HCT116 (cell line): ENCODE measurements around the gene KIAA0930. TPM values are rescaled to one million over a fixed set of nuclear protein-coding genes. Genes with fewer than 3 reads are reported as not detected.

Experiments
- ATAC-seq: fragments of 200-7000 bp; cut with Tn5 transposase; 2 replicates; pipeline ENCODE4 v1.9.1; 2020; ENCODE audit warnings: mild to moderate bottlenecking, moderate library complexity
- BruUV-seq: library from RNA; stranded (reverse); fragments of 400-500 nt; replicated peaks from 2 replicates; lab custom pipeline; 2021; lab: Mats Ljungman, UMichigan
- CTCF ChIA-PET: fragments of 300-600 bp; sonication (Branson Sonifier 250); formaldehyde crosslinking; loops from one replicate; lab custom pipeline; 2021; ENCODE audit warnings: antibody characterized with exemption; lab: Charles Lee
- POLR2A ChIA-PET: fragments of 300-600, 350-600 bp; sonication (Branson Sonifier 250); formaldehyde crosslinking; loops from one replicate; lab custom pipeline; 2021; ENCODE audit warnings: antibody characterized with exemption; lab: Charles Lee
- RAD21 ChIA-PET, 2 experiments: fragments of 300-600 bp; sonication (Branson Sonifier 250); formaldehyde crosslinking; loops; one replicate each; lab custom pipeline; 2023; ENCODE audit warnings: low total read pairs in 2 of 2; ENCODE audit not compliant: uncharacterized antibody in 2 of 2, unreplicated experiment in 2 of 2, low non-redundant PET in 1 of 2; lab: Charles Lee
- DNase-seq: peaks from one replicate; pipeline ENCODE4 v3.0.0-alpha.2; 2010; ENCODE audit warnings: low read depth, low spot score
- H2AFZ ChIP-seq: fragments of 200-600 bp; shearing (Covaris generic), sonication (generic); 2 replicates; pipeline ENCODE4 v1.6.1; 2017; ENCODE audit warnings: low read depth, mixed run types, mixed read lengths, antibody characterized with exemption, low read length; ENCODE audit not compliant: poor library complexity, severe bottlenecking
- H3K27ac ChIP-seq: 2 replicates; pipeline ENCODE4 v1.5.1; 2012; ENCODE audit warnings: low read depth, low read length
- H3K27me3 ChIP-seq: fragments of 200-600 bp; sonication (generic); 2 replicates; pipeline ENCODE4 v1.6.1; 2016; ENCODE audit warnings: mixed run types, low read length, mixed read lengths; ENCODE audit not compliant: insufficient read depth
- H3K36me3 ChIP-seq, 2 experiments: fragments of 200-500 bp in 1 of 2; fragments of 200-600 bp in 1 of 2; sonication (Bioruptor generic) in 1 of 2; sonication (generic) in 1 of 2; 2 replicates each; pipeline versions ENCODE4 v1.5.1 to v1.6.1; 2014 to 2016; ENCODE audit warnings: low read length in 2 of 2, inconsistent platforms in 1 of 2, mixed read lengths in 1 of 2, mixed run types in 1 of 2; ENCODE audit not compliant: insufficient read depth in 2 of 2, control insufficient read depth in 1 of 2
- H3K4me1 ChIP-seq, 2 experiments: fragments of 200-600 bp in 1 of 2; sonication (generic) in 1 of 2; 2 replicates each; pipeline versions ENCODE4 v1.5.1 to v1.6.1; 2012 to 2017; ENCODE audit warnings: low read length in 2 of 2, inconsistent platforms in 1 of 2, mild to moderate bottlenecking in 1 of 2, mixed read lengths in 1 of 2, mixed run types in 1 of 2, moderate library complexity in 1 of 2; ENCODE audit not compliant: insufficient read depth in 2 of 2, control insufficient read depth in 1 of 2
- H3K4me2 ChIP-seq: fragments of 200-600 bp; sonication (generic); 2 replicates; pipeline ENCODE4 v1.6.1; 2017; ENCODE audit warnings: mixed run types, low read length, mixed read lengths
- H3K4me3 ChIP-seq, 2 experiments: fragments of 200-600 bp in 1 of 2; sonication (generic) in 1 of 2; replicated peaks in 1 of 2; 2 replicates each; pipeline ENCODE4 v1.5.1; 2011 to 2016; ENCODE audit warnings: low read length in 2 of 2, control low read depth in 1 of 2, low read depth in 1 of 2, mild to moderate bottlenecking in 1 of 2, mixed read lengths in 1 of 2, mixed run types in 1 of 2
- H3K79me2 ChIP-seq: fragments of 200-600 bp; sonication (generic); 2 replicates; pipeline ENCODE4 v1.6.1; 2017; ENCODE audit warnings: mild to moderate bottlenecking, mixed run types, low read length, moderate library complexity, mixed read lengths; ENCODE audit not compliant: insufficient read depth
- H3K9ac ChIP-seq: fragments of 200-600 bp; sonication (generic); 2 replicates; pipeline ENCODE4 v1.6.1; 2016; ENCODE audit warnings: low read length, mixed read lengths
- H3K9me2 ChIP-seq: fragments of 200-600 bp; sonication (generic), shearing (Covaris generic); 2 replicates; pipeline ENCODE4 v1.6.1; 2017; ENCODE audit warnings: mixed run types, mild to moderate bottlenecking, moderate library complexity; ENCODE audit not compliant: insufficient read depth
- H3K9me3 ChIP-seq, 2 experiments: fragments of 200-500 bp in 1 of 2; fragments of 200-600 bp in 1 of 2; sonication (Bioruptor generic) in 1 of 2; sonication (generic) in 1 of 2; 2 replicates each; pipeline ENCODE4 v1.6.1; 2014 to 2017; ENCODE audit warnings: low read length in 2 of 2, mixed read lengths in 2 of 2, inconsistent platforms in 1 of 2, low read depth in 1 of 2, mild to moderate bottlenecking in 1 of 2, mixed run types in 1 of 2, moderate library complexity in 1 of 2; ENCODE audit not compliant: control insufficient read depth in 1 of 2, insufficient read depth in 1 of 2
- H4K20me1 ChIP-seq: fragments of 200-600 bp; sonication (generic), shearing (Covaris generic); 2 replicates; pipeline ENCODE4 v1.6.1; 2017; ENCODE audit warnings: mixed run types, mild to moderate bottlenecking, moderate library complexity; ENCODE audit not compliant: insufficient read depth
- CEBPB ChIP-seq: IDR thresholded peaks from 2 replicates; pipeline ENCODE4 v1.6.1; 2012; ENCODE audit warnings: low read depth
- EGR1 ChIP-seq: IDR thresholded peaks from 2 replicates; pipeline ENCODE4 v1.6.1; 2012; ENCODE audit warnings: low read depth
- EZH2 ChIP-seq: fragments of 200-600 bp; sonication (generic); IDR thresholded peaks from 2 replicates; pipeline ENCODE4 v1.6.1; 2017; ENCODE audit warnings: antibody characterized with exemption, mixed run types
- FOSL1 ChIP-seq: IDR thresholded peaks from 2 replicates; pipeline ENCODE4 v1.6.1; 2012; ENCODE audit warnings: low read depth
- MAX ChIP-seq: IDR thresholded peaks from 2 replicates; pipeline ENCODE4 v1.6.1; 2012
- POLR2A ChIP-seq: IDR thresholded peaks from 2 replicates; pipeline ENCODE4 v1.7.0; 2011; ENCODE audit warnings: borderline replicate concordance; ENCODE audit not compliant: insufficient read depth, insufficient read length; ENCODE audit errors: extremely low read depth
- POLR2AphosphoS5 ChIP-seq: IDR thresholded peaks from 2 replicates; pipeline ENCODE4 v1.6.1; 2011; ENCODE audit warnings: mild to moderate bottlenecking, low read depth, low read length, moderate library complexity
- RAD21 ChIP-seq: IDR thresholded peaks from 2 replicates; pipeline ENCODE4 v1.6.1; 2012; ENCODE audit warnings: low read depth, mild to moderate bottlenecking
- SP1 ChIP-seq: IDR thresholded peaks from 2 replicates; pipeline ENCODE4 v1.6.1; 2012; ENCODE audit warnings: low read depth
- SRF ChIP-seq: IDR thresholded peaks from 2 replicates; pipeline ENCODE4 v1.6.1; 2012; ENCODE audit warnings: low read depth
- YY1 ChIP-seq: IDR thresholded peaks from 2 replicates; pipeline ENCODE4 v1.6.1; 2011; ENCODE audit warnings: low read length, low read depth, moderate library complexity, mild to moderate bottlenecking; ENCODE audit not compliant: insufficient replicate concordance; ENCODE audit errors: extremely low read depth
- ZFX ChIP-seq: fragments of 450-650 bp; IDR thresholded peaks from 2 replicates; pipeline ENCODE4 v1.6.1; 2017
- ZNF274 ChIP-seq: fragments of 200-500 bp; sonication (Bioruptor generic); IDR thresholded peaks from 2 replicates; pipeline ENCODE4 v1.6.1; 2014; ENCODE audit warnings: mild to moderate bottlenecking, low read depth, low read length, inconsistent platforms
- intact Hi-C: fragments of 100-400 bp; cut with micrococcal nuclease; formaldehyde crosslinking; loops from 2 replicates; pipeline ENCODE4 v1.10.0; 2022
- total RNA-seq: library from RNA; stranded (reverse); gene quantifications from one replicate; pipeline ENCODE4 v1.2.1, GENCODE V29; 2021; ENCODE audit not compliant: unreplicated experiment
- TF ChIP-seq, protein P1 (sequence below), 3 experiments: fragments of 200-600 bp in 1 of 3; sonication (generic) in 1 of 3; IDR thresholded peaks in 2 of 3; conservative IDR thresholded peaks in 1 of 3; 2 replicates each; pipeline ENCODE4 v1.5.1; 2012 to 2017; ENCODE audit warnings: low read depth in 2 of 3, low read length in 2 of 3, antibody characterized with exemption in 1 of 3, borderline replicate concordance in 1 of 3, control low read depth in 1 of 3, mild to moderate bottlenecking in 1 of 3, mixed read lengths in 1 of 3, mixed run types in 1 of 3, moderate library complexity in 1 of 3; ENCODE audit not compliant: insufficient read depth in 1 of 3

Gene KIAA0930
- total RNA-seq, 1 experiment from 2014 or later, result 60.9 TPM

GRCh38 chr22:45208993-45209838 is 31.5 kb downstream of the KIAA0930 start:
- no TSS peak for BruUV-seq
- Histone ChIP-seq H3K9me2 (no peaks in the 10 kb centered on the region), H2AFZ (no peak overlapping the region), H4K20me1 (no peaks in the 10 kb centered on the region), H3K27me3 (no peaks in the 10 kb centered on the region), H3K9me3 (no peaks in the 10 kb centered on the region), H3K9ac (no peak overlapping the region), H3K4me1 (no peaks in the 10 kb centered on the region), H3K4me2 (no peak overlapping the region), H3K36me3 (peaks cover 0 to 3% of the 10 kb centered on the region in 2 experiments; a peak in 1 of 4 replicates), H3K27ac (no peak overlapping the region), H3K4me3 (no peak overlapping the region), H3K79me2 (peaks cover 7% of the 10 kb centered on the region; the same call in 1 of the 2 replicates)
- CTCF ChIA-PET, result interaction anchor here (1.2 kb wide), 1 partner anchor 37 kb away, joined by 8 read pairs; no protein-coding TSS in a partner anchor
- TF ChIP-seq RAD21, result peak; percentile 12; the same call in 1 of the 2 replicates
- TF ChIP-seq, protein P1, sequence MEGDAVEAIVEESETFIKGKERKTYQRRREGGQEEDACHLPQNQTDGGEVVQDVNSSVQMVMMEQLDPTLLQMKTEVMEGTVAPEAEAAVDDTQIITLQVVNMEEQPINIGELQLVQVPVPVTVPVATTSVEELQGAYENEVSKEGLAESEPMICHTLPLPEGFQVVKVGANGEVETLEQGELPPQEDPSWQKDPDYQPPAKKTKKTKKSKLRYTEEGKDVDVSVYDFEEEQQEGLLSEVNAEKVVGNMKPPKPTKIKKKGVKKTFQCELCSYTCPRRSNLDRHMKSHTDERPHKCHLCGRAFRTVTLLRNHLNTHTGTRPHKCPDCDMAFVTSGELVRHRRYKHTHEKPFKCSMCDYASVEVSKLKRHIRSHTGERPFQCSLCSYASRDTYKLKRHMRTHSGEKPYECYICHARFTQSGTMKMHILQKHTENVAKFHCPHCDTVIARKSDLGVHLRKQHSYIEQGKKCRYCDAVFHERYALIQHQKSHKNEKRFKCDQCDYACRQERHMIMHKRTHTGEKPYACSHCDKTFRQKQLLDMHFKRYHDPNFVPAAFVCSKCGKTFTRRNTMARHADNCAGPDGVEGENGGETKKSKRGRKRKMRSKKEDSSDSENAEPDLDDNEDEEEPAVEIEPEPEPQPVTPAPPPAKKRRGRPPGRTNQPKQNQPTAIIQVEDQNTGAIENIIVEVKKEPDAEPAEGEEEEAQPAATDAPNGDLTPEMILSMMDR (IDR thresholded peaks at IDR 0.05 in 2 of 3, conservative IDR thresholded peaks at IDR 0.05 in 1 of 3; ENCODE audit: borderline replicate concordance in 1 of 3, insufficient read depth in 1 of 3, low read depth in 2 of 3, low read length in 2 of 3), result peak in 2 of 3 experiments; percentile 81 to 82; a peak in 4 of 6 replicates
- TF ChIP-seq EGR1, result no peak
- RAD21 ChIA-PET, result interaction anchor here in 1 of 2 experiments (0.7 kb wide), 1 partner anchor 388 kb away, joined by 3 read pairs; no protein-coding TSS in a partner anchor
- POLR2A ChIA-PET, result no interaction called here
- intact Hi-C loops, result no loop called here
- ATAC-seq (peak; percentile 63), DNase-seq (no peak)

- peaks cover 0 to 3% of the 10 kb centered on the region in 2 experiments; a peak in 1 of 4 replicates for H3K36me3 ChIP-seq
- no peaks in the 10 kb centered on the region for H3K27me3 ChIP-seq
- H3K4me3 ChIP-seq, result no peak overlapping the region
- DNase-seq (no peak), ATAC-seq (no peak)
- H3K27ac ChIP-seq, result no peak overlapping the region
- intact Hi-C loops, result no loop called here
- H3K9me3 ChIP-seq, result no peaks in the 10 kb centered on the region
- no peak overlapping the region for H3K4me2 ChIP-seq
- no peak overlapping the region for H3K9ac ChIP-seq
- no peaks in the 10 kb centered on the region for H3K9me2 ChIP-seq
- BruUV-seq, result no TSS peak
- H3K4me1 ChIP-seq, result no peaks in the 10 kb centered on the region
- H3K79me2 ChIP-seq, result peaks cover 7% of the 10 kb centered on the region; the same call in 1 of the 2 replicates
- ChIA-PET POLR2A (no interaction called here), RAD21 (no interaction called here), CTCF (interaction anchor here (1.2 kb wide), 1 partner anchor 38 kb away, joined by 8 read pairs; no protein-coding TSS in a partner anchor)
- no peaks in the 10 kb centered on the region for H4K20me1 ChIP-seq
- no peak overlapping the region for H2AFZ ChIP-seq
- TF ChIP-seq ZNF274 (no peak), FOSL1 (no peak), EGR1 (no peak), EZH2 (no peak), SP1 (no peak), MAX (no peak), ZFX (no peak), POLR2A (no peak), YY1 (no peak), CEBPB (no peak), POLR2AphosphoS5 (no peak), SRF (no peak)
- TF ChIP-seq, protein P1 (IDR thresholded peaks at IDR 0.05 in 2 of 3, conservative IDR thresholded peaks at IDR 0.05 in 1 of 3; ENCODE audit: borderline replicate concordance in 1 of 3, insufficient read depth in 1 of 3, low read depth in 2 of 3, low read length in 2 of 3), result no peak
These were observed 32.0 kb downstream of the KIAA0930 start for GRCh38 chr22:45208696-45208992.
